Kidney (tissue), 14 donors: ENCODE results near the gene CDX2. TPM values are rescaled to one million over a fixed set of nuclear protein-coding genes. Genes with fewer than 3 reads are reported as not detected.

ENCODE experiments used
- DNase-seq, 5 donors: peaks; one replicate each; pipeline ENCODE4 v3.0.0-alpha.2; 2013 to 2020
- FAIRE-seq: peaks from 2 replicates; lab custom pipeline; 2012; peaks lifted over from hg19 to GRCh38; lab: Jason Lieb, UNC
- H3K27ac ChIP-seq, 2 donors: one replicate each; pipeline ENCODE4 v1.7.0; 2013; ENCODE audit warnings: low read depth in 2 of 2, low read length in 2 of 2, inconsistent platforms in 1 of 2
- H3K27me3 ChIP-seq: one replicate; pipeline ENCODE4 v1.7.1; 2013; ENCODE audit warnings: low read length, inconsistent platforms; ENCODE audit not compliant: control insufficient read depth, insufficient read depth
- H3K36me3 ChIP-seq, 3 donors: one replicate each; pipeline versions ENCODE4 v1.7.0 to v1.7.1; 2013; ENCODE audit warnings: low read length in 3 of 3, control low read depth in 1 of 3, inconsistent platforms in 1 of 3; ENCODE audit not compliant: insufficient read depth in 3 of 3, control insufficient read depth in 2 of 3
- H3K4me1 ChIP-seq, 3 donors: one replicate each; pipeline versions ENCODE4 v1.7.0 to v1.7.1; 2013; ENCODE audit warnings: low read length in 3 of 3, inconsistent platforms in 1 of 3, low read depth in 1 of 3; ENCODE audit not compliant: control insufficient read depth in 2 of 3, insufficient read depth in 2 of 3
- H3K4me3 ChIP-seq, 3 donors: one replicate each; pipeline versions ENCODE4 v1.7.0 to v1.8.1; 2013; ENCODE audit warnings: low read length in 3 of 3, control low read depth in 1 of 3, inconsistent platforms in 1 of 3
- H3K9ac ChIP-seq, 3 donors: one replicate each; pipeline versions ENCODE4 v1.7.0 to v1.7.1; 2013; ENCODE audit warnings: low read length in 3 of 3, control low read depth in 1 of 3, inconsistent platforms in 1 of 3
- H3K9me3 ChIP-seq, 3 donors: one replicate each; pipeline versions ENCODE4 v1.7.0 to v1.7.1; 2013; ENCODE audit warnings: low read length in 3 of 3, control low read depth in 1 of 3, inconsistent platforms in 1 of 3; ENCODE audit not compliant: control insufficient read depth in 2 of 3, insufficient read depth in 1 of 3
- CTCF ChIP-seq: IDR thresholded peaks from 3 replicates; pipeline ENCODE4 v1.5.1; 2012; ENCODE audit warnings: mild to moderate bottlenecking, moderate library complexity, borderline replicate concordance; ENCODE audit not compliant: insufficient read depth; ENCODE audit errors: extremely low read depth
- intact Hi-C: fragments of 100-400 bp; cut with DNase I; formaldehyde crosslinking; loops from one replicate; pipeline ENCODE4 v1.11.1; 2022
- polyA plus RNA-seq: library from polyadenylated mRNA; stranded (reverse); fragments of 350-450 nt; fragmentation: Illumina TruSeq; extraction: RNeasy Lipid Tissue Mini Kit (QIAGEN cat#74804); gene quantifications from one replicate; pipeline ENCODE4 v1.2.3, GENCODE V29; 2014; ENCODE audit warnings: low read depth, low replicate concordance; ENCODE audit not compliant: insufficient read depth
- total RNA-seq: library from RNA; stranded (reverse); fragmentation: NEBNext Ultra II Directional; extraction: Animal tissue kit (Norgen Biotek cat#: 25700); gene quantifications from one replicate; pipeline ENCODE4 v1.2.1, GENCODE V29; 2021
- donor health status: control.
- donor health status: control.
- donor health status: control.
- donor health status: control.
- donor health status: control.
- donor health status: DM: yes; HTN: yes; CAD: no.
- donor health status: Normal renal cell carcinoma (clear cell type).

CDX2 gene
- total and polyA plus RNA-seq, 2 donors from 2014 or later = not detected

DNA sequence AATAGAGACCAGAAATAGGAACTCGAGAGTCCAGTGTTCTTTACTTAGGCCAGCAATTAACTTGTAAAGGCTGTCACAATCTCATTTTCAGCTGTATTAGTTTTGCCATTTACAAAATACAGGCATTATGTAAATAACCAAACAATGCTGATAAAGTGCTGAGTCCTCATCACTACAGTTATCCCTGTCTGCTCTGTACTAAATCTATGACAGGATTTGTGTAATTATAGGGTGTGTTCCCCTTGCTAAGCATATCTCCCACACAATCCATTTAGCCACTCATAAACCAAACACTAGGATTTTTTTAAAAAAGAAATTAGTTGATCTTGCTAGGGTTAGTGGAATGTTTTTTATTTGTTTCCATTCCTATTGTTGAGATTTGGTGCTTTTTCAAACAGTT lies 26.1 kb downstream of the CDX2 start:
- DNase-seq (no peak), FAIRE-seq (no peak)
- intact Hi-C loops = no loop called here
- no peaks in the 10 kb centered on the region for H3K36me3 ChIP-seq
- H3K9ac ChIP-seq = no peak overlapping the region
- H3K9me3 ChIP-seq = peaks cover 0 to 11% (median 7%) of the 10 kb centered on the region in 3 donors
- no peaks in the 10 kb centered on the region for H3K4me1 ChIP-seq
- H3K27me3 ChIP-seq = no peaks in the 10 kb centered on the region
- H3K4me3 ChIP-seq = no peak overlapping the region
- H3K27ac ChIP-seq = no peak overlapping the region
- no peak for TF ChIP-seq CTCF

GRCh38 chr13:27933580-27934328 lies 35.4 kb downstream of the CDX2 start:
- intact Hi-C loops = no loop called here
- H3K27me3 ChIP-seq = peaks cover 20% of the 10 kb centered on the region
- H3K4me3 ChIP-seq = no peak overlapping the region
- DNase-seq = no peak
- no peak for FAIRE-seq
- H3K9me3 ChIP-seq = no peaks in the 10 kb centered on the region
- no peak for TF ChIP-seq CTCF
- no peak overlapping the region for H3K9ac ChIP-seq
- no peaks in the 10 kb centered on the region for H3K36me3 ChIP-seq
- no peaks in the 10 kb centered on the region for H3K4me1 ChIP-seq
- H3K27ac ChIP-seq = no peak overlapping the region

DNA sequence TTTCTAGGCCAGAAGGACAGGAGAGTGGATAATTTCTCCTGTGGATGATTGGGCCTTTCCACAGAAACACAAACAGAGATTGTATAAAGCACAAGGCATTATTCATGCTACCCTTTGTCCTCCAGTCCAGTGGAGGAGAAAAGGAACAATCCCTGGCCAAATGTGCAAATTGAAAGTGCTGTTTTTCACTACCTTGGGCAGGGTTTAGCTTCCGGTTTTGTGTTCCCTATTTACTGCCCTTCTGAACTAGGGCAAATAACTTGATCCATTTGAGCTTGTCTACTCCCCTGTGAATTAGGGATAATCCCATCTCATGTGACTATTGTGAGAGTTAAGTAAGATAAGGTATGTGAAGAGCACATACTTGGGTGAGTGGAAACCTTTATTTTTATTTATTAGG lies 36.0 kb downstream of the CDX2 start:
- no peaks in the 10 kb centered on the region for H3K9me3 ChIP-seq
- no peak overlapping the region for H3K9ac ChIP-seq
- no peak overlapping the region for H3K27ac ChIP-seq
- intact Hi-C loops = no loop called here
- H3K4me1 ChIP-seq = no peaks in the 10 kb centered on the region
- DNase-seq = no peak
- peaks cover 22% of the 10 kb centered on the region for H3K27me3 ChIP-seq
- no peaks in the 10 kb centered on the region for H3K36me3 ChIP-seq
- FAIRE-seq = no peak
- TF ChIP-seq CTCF = no peak
- no peak overlapping the region for H3K4me3 ChIP-seq
